Measurements from ENCODE around the gene BLCAP.

BLCAP gene

GRCh38 chr20:37534401-37535157 is 6.9 kb upstream of the BLCAP start:
- peak; percentile 74 for DNase-seq (ENCODE audit: low spot score)
- TF ChIP-seq CTCF (IDR thresholded peaks at IDR 0.05; ENCODE audit: extremely low read depth, missing control alignments): peak; percentile 64

GRCh38 chr20:37533154-37533715 is 5.6 kb upstream of the BLCAP start:
- DNase-seq (ENCODE audit: low spot score): no peak
- TF ChIP-seq CTCF (IDR thresholded peaks at IDR 0.05; ENCODE audit: extremely low read depth, missing control alignments): no peak

GRCh38 chr20:37531856-37532255 is 4.2 kb upstream of the BLCAP start:
- no peak for DNase-seq (ENCODE audit: low spot score)
- TF ChIP-seq CTCF (IDR thresholded peaks at IDR 0.05; ENCODE audit: extremely low read depth, missing control alignments): no peak

- no peak for DNase-seq (ENCODE audit: low spot score)
- no peak for TF ChIP-seq CTCF (IDR thresholded peaks at IDR 0.05; ENCODE audit: extremely low read depth, missing control alignments)
Observed at GRCh38 chr20:37530696-37531095, 3.0 kb upstream of the BLCAP start.

- no peak for TF ChIP-seq CTCF (IDR thresholded peaks at IDR 0.05; ENCODE audit: extremely low read depth, missing control alignments)
- no peak for DNase-seq (ENCODE audit: low spot score)
Observed at GRCh38 chr20:37529968-37530600, 2.4 kb upstream of the BLCAP start.

GRCh38 chr20:37529214-37529967 is 1.7 kb upstream of the BLCAP start:
- TF ChIP-seq CTCF (IDR thresholded peaks at IDR 0.05; ENCODE audit: extremely low read depth, missing control alignments): no peak
- DNase-seq (ENCODE audit: low spot score): no peak

All from GM20000 (cell line).